ENCODE measurements around the gene ZWILCH.

Gene ZWILCH

DNA sequence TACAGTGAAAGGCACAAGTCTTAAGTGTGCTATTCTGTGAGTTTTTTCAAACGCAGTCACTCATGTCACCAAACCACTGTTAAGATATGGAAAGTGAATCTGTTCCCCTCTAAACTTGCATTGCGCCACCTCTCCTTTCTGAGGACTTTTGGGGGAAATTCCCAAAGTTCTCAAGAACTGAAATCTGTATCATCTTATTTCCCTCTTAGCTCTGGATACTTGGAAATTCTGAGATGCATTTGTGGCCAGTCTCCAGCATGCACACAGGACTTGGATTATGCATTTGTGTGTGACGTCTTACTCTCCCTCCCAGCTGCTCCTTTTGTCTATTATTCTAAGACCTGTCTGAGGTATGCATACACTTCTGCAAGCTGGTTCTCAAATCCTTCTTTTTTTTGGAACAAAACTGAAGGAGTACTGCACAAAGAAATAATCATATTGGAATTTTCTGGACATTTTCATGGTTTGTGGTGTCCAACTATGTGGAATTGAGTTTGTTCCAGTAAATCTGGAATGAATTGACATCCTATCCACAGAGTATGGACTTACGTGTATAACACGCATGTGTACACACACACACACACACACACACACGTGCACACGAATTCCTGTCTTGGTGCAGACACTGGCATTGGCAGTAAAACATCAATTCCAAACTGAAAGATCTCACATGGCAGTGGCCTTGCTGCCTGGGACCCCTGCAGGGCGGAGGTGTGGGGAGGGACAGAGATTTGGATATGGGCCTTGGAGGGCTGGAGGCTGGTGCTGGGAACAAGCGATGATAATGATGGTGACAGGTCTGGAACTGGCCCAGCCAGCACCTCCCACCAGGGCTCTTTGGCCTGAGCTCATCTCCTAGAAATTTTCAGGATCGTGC lies 68.8 kb downstream of the ZWILCH start:
- no peaks in the 10 kb centered on the region for H4K20me1 ChIP-seq (ENCODE audit: insufficient read depth, low read length)
- H3K36me3 ChIP-seq (ENCODE audit: insufficient read depth, low read length): no peaks in the 10 kb centered on the region
- TF ChIP-seq CTCF (IDR thresholded peaks at IDR 0.05; ENCODE audit: low read length) (no peak), EZH2 (IDR thresholded peaks at IDR 0.05; ENCODE audit: borderline replicate concordance, low read length) (no peak)
- no peak overlapping the region for H3K4me3 ChIP-seq (ENCODE audit: low read depth, low read length, poor library complexity, severe bottlenecking)
- H3F3A ChIP-seq (ENCODE audit: insufficient read depth, low read length): no peaks in the 10 kb centered on the region
- no peaks in the 10 kb centered on the region for H3K9me3 ChIP-seq (ENCODE audit: low read length)
- no peaks in the 10 kb centered on the region for H3K4me1 ChIP-seq (ENCODE audit: insufficient read depth, low read length, severe bottlenecking)
- no peaks in the 10 kb centered on the region for H3K79me2 ChIP-seq (ENCODE audit: insufficient read depth, low read length)
- no peak overlapping the region for H3K9ac ChIP-seq (ENCODE audit: low read length)
- H2AFZ ChIP-seq (ENCODE audit: low read length): no peak overlapping the region
- H3K27ac ChIP-seq (ENCODE audit: low read depth, low read length, poor library complexity, severe bottlenecking): no peak overlapping the region
- H3K27me3 ChIP-seq (ENCODE audit: insufficient read depth, low read length): no peaks in the 10 kb centered on the region
- H3K4me2 ChIP-seq (ENCODE audit: low read length): no peak overlapping the region
- no peaks in the 10 kb centered on the region for H3K9me2 ChIP-seq (ENCODE audit: low read depth, low read length)

- Histone ChIP-seq H3K9me3 (ENCODE audit: low read length) (no peaks in the 10 kb centered on the region), H3K9ac (ENCODE audit: low read length) (no peak overlapping the region), H3K4me3 (ENCODE audit: low read depth, low read length, poor library complexity, severe bottlenecking) (no peak overlapping the region), H4K20me1 (ENCODE audit: insufficient read depth, low read length) (no peaks in the 10 kb centered on the region), H3K27ac (ENCODE audit: low read depth, low read length, poor library complexity, severe bottlenecking) (no peak overlapping the region), H3K9me2 (ENCODE audit: low read depth, low read length) (no peaks in the 10 kb centered on the region), H2AFZ (ENCODE audit: low read length) (no peak overlapping the region), H3K36me3 (ENCODE audit: insufficient read depth, low read length) (no peaks in the 10 kb centered on the region), H3K4me1 (ENCODE audit: insufficient read depth, low read length, severe bottlenecking) (peaks cover under 1% of the 10 kb centered on the region), H3K4me2 (ENCODE audit: low read length) (no peak overlapping the region), H3F3A (ENCODE audit: insufficient read depth, low read length) (no peaks in the 10 kb centered on the region), H3K27me3 (ENCODE audit: insufficient read depth, low read length) (no peaks in the 10 kb centered on the region), H3K79me2 (ENCODE audit: insufficient read depth, low read length) (no peaks in the 10 kb centered on the region)
- TF ChIP-seq EZH2 (IDR thresholded peaks at IDR 0.05; ENCODE audit: borderline replicate concordance, low read length) (no peak), CTCF (IDR thresholded peaks at IDR 0.05; ENCODE audit: low read length) (no peak)
Observed at GRCh38 chr15:66574596-66574950, 69.4 kb downstream of the ZWILCH start.

DNA sequence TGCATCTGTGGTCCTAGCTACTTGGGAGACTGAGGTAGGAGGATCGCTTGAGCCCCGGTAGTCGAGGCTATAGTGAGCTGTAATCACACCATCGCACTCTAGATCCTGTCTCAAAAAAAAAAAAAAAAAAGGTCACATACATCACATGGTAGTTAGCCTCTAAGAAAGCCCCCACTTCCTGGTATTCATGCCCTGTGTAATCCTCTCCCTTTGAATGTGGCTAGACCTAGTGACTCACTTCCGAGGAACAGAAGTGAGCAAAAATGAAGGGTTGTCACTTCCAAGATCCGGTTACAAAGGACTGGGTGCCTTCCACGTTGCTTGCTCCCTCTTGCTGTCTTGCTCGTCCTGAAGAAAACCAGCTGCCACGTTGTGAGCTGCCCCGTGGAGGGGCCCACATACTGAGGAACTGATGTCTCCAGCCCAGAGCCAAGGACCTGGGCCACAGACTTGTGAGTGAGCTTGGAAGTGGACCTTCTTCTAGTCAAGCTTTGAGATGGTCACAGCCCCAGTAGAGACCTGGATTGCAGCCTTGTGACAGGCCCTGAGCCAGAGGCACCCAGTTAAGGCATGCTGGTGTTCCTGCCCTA lies 73.3 kb downstream of the ZWILCH start:
- no peak overlapping the region for H2AFZ ChIP-seq (ENCODE audit: low read length)
- no peaks in the 10 kb centered on the region for H3K27me3 ChIP-seq (ENCODE audit: insufficient read depth, low read length)
- no peak overlapping the region for H3K4me3 ChIP-seq (ENCODE audit: low read depth, low read length, poor library complexity, severe bottlenecking)
- no peaks in the 10 kb centered on the region for H4K20me1 ChIP-seq (ENCODE audit: insufficient read depth, low read length)
- no peak for TF ChIP-seq CTCF (IDR thresholded peaks at IDR 0.05; ENCODE audit: low read length)
- TF ChIP-seq EZH2 (IDR thresholded peaks at IDR 0.05; ENCODE audit: borderline replicate concordance, low read length): no peak
- H3K79me2 ChIP-seq (ENCODE audit: insufficient read depth, low read length): no peaks in the 10 kb centered on the region
- no peaks in the 10 kb centered on the region for H3K9me3 ChIP-seq (ENCODE audit: low read length)
- no peak overlapping the region for H3K27ac ChIP-seq (ENCODE audit: low read depth, low read length, poor library complexity, severe bottlenecking)
- H3K9me2 ChIP-seq (ENCODE audit: low read depth, low read length): no peaks in the 10 kb centered on the region
- no peaks in the 10 kb centered on the region for H3K36me3 ChIP-seq (ENCODE audit: insufficient read depth, low read length)
- peaks cover 8% of the 10 kb centered on the region for H3K4me1 ChIP-seq (ENCODE audit: insufficient read depth, low read length, severe bottlenecking)
- H3K9ac ChIP-seq (ENCODE audit: low read length): no peak overlapping the region
- no peaks in the 10 kb centered on the region for H3F3A ChIP-seq (ENCODE audit: insufficient read depth, low read length)
- H3K4me2 ChIP-seq (ENCODE audit: low read length): no peak overlapping the region

Data from OCI-LY1 (cell line).